Measurements from ENCODE around the gene SWAP70.
A peak's percentile ranks its signal among the peaks of the same experiment; 100 is the strongest.

Gene SWAP70

GRCh38 chr11:9663699-9664275, at the start of gene SWAP70:
TSS of gene SWAP70 (plus strand) at chr11:9664077. CDS start at chr11:9664180, 103 bp downstream.
- TF ChIP-seq CREB1 (IDR thresholded peaks at IDR 0.05; ENCODE audit: low read depth), result no peak
- TF ChIP-seq NFIC (IDR thresholded peaks at IDR 0.05), result no peak
- no peak for TF ChIP-seq TAF1 (IDR thresholded peaks at IDR 0.05; ENCODE audit: low read depth)
- no peak for TF ChIP-seq REST (IDR thresholded peaks at IDR 0.05; ENCODE audit: low read depth)
- TF ChIP-seq USF1 (IDR thresholded peaks at IDR 0.05), result peak; percentile 86
- no peak for TF ChIP-seq RAD21 (IDR thresholded peaks at IDR 0.05; ENCODE audit: low read depth)
- TF ChIP-seq EGR1 (IDR thresholded peaks at IDR 0.05), result no peak
- TF ChIP-seq ZBTB7A (IDR thresholded peaks at IDR 0.05; ENCODE audit: low read depth), result peak; percentile 93; the same call in 1 of the 2 replicates
- peak; percentile 76 for TF ChIP-seq TEAD4 (IDR thresholded peaks at IDR 0.05)
- peak; percentile 40 for TF ChIP-seq YY1 (IDR thresholded peaks at IDR 0.05; ENCODE audit: low read depth)
- TF ChIP-seq, protein P1, sequence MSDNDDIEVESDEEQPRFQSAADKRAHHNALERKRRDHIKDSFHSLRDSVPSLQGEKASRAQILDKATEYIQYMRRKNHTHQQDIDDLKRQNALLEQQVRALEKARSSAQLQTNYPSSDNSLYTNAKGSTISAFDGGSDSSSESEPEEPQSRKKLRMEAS (IDR thresholded peaks at IDR 0.05), result peak; percentile 52
- no peak for TF ChIP-seq TCF12 (IDR thresholded peaks at IDR 0.05; ENCODE audit: low read depth)
- no peak for TF ChIP-seq EP300 (IDR thresholded peaks at IDR 0.05; ENCODE audit: borderline replicate concordance)
- TF ChIP-seq CEBPB (IDR thresholded peaks at IDR 0.05), result no peak
- no peak for TF ChIP-seq FOXM1 (IDR thresholded peaks at IDR 0.05; ENCODE audit: borderline replicate concordance, low read depth)

GRCh38 chr11:9615031-9615451, 48.8 kb upstream of the SWAP70 start:
- no peak for TF ChIP-seq REST (IDR thresholded peaks at IDR 0.05; ENCODE audit: low read depth)
- TF ChIP-seq EGR1 (IDR thresholded peaks at IDR 0.05), result no peak
- TF ChIP-seq RAD21 (IDR thresholded peaks at IDR 0.05; ENCODE audit: low read depth), result no peak
- no peak for TF ChIP-seq CREB1 (IDR thresholded peaks at IDR 0.05; ENCODE audit: low read depth)
- no peak for TF ChIP-seq FOXM1 (IDR thresholded peaks at IDR 0.05; ENCODE audit: borderline replicate concordance, low read depth)
- TF ChIP-seq TCF12 (IDR thresholded peaks at IDR 0.05; ENCODE audit: low read depth), result no peak
- TF ChIP-seq, protein P1 (IDR thresholded peaks at IDR 0.05), result no peak
- no peak for TF ChIP-seq EP300 (IDR thresholded peaks at IDR 0.05; ENCODE audit: borderline replicate concordance)

DNA sequence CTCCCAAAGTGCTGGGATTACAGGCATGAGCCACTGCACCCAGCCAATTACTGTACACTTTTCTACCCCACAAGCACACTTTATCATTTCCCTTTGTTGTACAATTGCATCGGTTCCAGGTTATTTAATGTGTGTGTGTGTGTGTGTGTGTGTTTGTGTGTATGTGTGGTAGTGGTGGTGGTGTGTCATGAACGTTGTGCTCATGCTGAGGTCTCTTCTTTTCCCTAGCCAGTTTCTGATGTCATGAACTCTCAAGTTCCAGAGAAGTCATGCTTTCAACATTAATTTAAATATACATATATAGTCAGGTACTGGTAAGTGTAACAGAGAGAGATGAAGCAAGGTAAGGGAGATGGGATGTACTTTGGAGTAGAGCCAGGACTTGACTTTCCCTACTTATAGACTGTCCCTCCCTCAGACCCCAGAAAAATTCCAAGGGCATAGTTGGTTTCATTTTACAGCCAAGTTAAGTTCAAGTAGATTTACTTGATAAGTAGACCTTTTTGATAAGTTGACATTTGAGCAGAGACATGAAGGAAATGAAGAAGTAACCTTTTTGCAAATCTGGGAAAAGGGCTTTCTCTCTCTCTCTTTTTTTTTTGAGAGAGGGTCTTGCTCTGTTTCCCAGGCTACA, 47.7 kb upstream of the SWAP70 start:
- TF ChIP-seq NFIC (IDR thresholded peaks at IDR 0.05) (no peak), EP300 (IDR thresholded peaks at IDR 0.05; ENCODE audit: borderline replicate concordance) (no peak), YY1 (IDR thresholded peaks at IDR 0.05; ENCODE audit: low read depth) (no peak), CREB1 (IDR thresholded peaks at IDR 0.05; ENCODE audit: low read depth) (no peak), REST (IDR thresholded peaks at IDR 0.05; ENCODE audit: low read depth) (no peak), USF1 (IDR thresholded peaks at IDR 0.05) (no peak), TEAD4 (IDR thresholded peaks at IDR 0.05) (no peak), TAF1 (IDR thresholded peaks at IDR 0.05; ENCODE audit: low read depth) (no peak), FOXM1 (IDR thresholded peaks at IDR 0.05; ENCODE audit: borderline replicate concordance, low read depth) (no peak), EGR1 (IDR thresholded peaks at IDR 0.05) (no peak), RAD21 (IDR thresholded peaks at IDR 0.05; ENCODE audit: low read depth) (no peak), CEBPB (IDR thresholded peaks at IDR 0.05) (no peak), TCF12 (IDR thresholded peaks at IDR 0.05; ENCODE audit: low read depth) (no peak), ZBTB7A (IDR thresholded peaks at IDR 0.05; ENCODE audit: low read depth) (no peak)
- TF ChIP-seq, protein P1 (IDR thresholded peaks at IDR 0.05), result no peak

Data from Ishikawa (cell line).